WERI-Rb-1 (cell line): ENCODE measurements around the gene PTPRM.

Source experiments
- DNase-seq: peaks from one replicate; pipeline ENCODE4 v3.0.0-alpha.2; 2020
- H3K27ac ChIP-seq: fragments of 250-450 bp; sonication (Bioruptor Pico); 2 replicates; pipeline ENCODE4 v1.5.1; 2020; ENCODE audit warnings: mild to moderate bottlenecking, moderate library complexity
- H3K27me3 ChIP-seq: fragments of 250-450 bp; sonication (Bioruptor Pico); 2 replicates; pipeline ENCODE4 v1.5.1; 2021; ENCODE audit warnings: mild to moderate bottlenecking, low read depth, moderate library complexity; ENCODE audit not compliant: insufficient read depth, severe bottlenecking
- H3K36me3 ChIP-seq: fragments of 250-450 bp; sonication (Bioruptor Pico); 2 replicates; pipeline ENCODE4 v1.5.1; 2020; ENCODE audit warnings: mild to moderate bottlenecking, moderate library complexity
- H3K4me3 ChIP-seq: 2 replicates; pipeline ENCODE4 v1.5.1; 2011; ENCODE audit warnings: low read depth, mild to moderate bottlenecking, control low read depth, low read length
- H3K9me3 ChIP-seq: fragments of 250-450 bp; sonication (Bioruptor Pico); 2 replicates; pipeline ENCODE4 v1.5.1; 2021; ENCODE audit warnings: mild to moderate bottlenecking, moderate library complexity; ENCODE audit not compliant: severe bottlenecking
- TF ChIP-seq, protein P1 (sequence below): IDR thresholded peaks from 2 replicates; pipeline ENCODE4 v1.5.1; 2011; ENCODE audit warnings: low read depth, mild to moderate bottlenecking, control low read depth, inconsistent platforms, low read length

PTPRM gene

DNA sequence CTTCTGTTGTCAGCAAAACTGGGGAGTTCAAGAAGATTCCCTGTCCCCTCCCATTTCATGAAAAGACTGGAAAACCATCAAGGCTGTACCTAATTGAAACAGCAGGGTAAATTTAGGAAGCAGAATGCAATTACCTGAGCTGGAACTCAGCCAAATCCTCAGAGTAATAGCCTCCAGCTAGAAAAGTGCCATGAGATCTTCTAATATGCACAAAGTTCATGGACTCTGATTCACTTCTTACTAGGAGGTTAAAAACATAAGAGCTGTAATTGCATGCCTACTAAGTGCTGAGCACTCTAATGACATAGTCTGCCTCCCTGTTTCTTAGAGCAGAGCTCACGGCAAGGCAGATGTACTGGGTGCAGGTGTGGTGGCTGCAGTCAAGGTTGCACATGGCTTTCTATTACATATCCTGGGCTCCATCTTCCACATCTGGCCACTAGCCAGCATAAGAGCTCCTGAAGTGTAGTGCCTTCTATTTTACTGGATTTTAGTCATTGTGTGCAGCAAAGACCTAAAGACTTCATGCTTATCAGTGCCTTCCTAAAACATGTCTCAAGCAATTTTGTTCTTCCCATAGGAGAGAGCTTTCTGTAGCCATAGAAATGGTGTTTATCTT is 341.7 kb downstream of the PTPRM start:
- H3K9me3 ChIP-seq, result no peaks in the 10 kb centered on the region
- no peak overlapping the region for H3K27ac ChIP-seq
- DNase-seq, result no peak

DNA sequence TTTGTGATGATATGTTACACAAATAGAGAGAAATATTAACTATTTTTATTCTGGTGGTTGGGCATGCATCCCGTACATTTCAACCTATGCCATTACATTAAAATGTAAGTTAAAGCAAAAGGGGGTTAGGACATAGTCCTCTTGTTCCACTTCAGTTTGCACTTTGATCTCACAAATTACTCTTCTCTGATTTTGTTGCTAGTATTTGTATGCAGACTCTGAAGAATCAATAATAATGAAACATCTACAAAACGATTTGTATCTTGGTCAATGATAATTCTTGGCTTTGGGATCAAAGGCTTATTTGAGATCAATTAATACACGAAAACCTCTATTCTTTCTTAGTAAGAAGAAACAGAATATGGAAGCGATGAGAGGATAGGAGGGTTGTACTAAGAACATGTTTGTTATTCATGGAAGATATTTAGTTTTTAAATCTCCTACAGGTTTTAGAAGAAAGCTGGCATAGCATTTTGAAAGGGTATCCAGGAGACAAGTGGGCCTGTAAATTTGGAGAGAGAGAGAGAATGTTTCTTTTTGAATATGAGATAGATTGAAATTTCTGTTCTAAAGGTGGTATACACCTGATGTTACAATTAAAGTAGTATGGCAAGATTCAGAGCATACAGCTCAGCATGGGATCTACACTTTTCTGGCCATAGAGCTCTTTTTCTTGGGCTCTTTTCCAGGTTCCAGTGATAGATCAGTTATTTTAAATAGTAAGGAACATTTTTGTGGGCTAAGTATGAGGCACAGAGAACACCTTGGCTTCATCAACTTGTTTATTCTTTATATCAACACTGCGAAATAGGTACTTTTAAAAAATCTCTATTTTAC is 347.9 kb downstream of the PTPRM start:
- DNase-seq, result no peak
- Histone ChIP-seq H3K4me3 (no peak overlapping the region), H3K9me3 (no peaks in the 10 kb centered on the region), H3K27ac (no peak overlapping the region), H3K27me3 (no peaks in the 10 kb centered on the region), H3K36me3 (no peaks in the 10 kb centered on the region)
- TF ChIP-seq, protein P1, sequence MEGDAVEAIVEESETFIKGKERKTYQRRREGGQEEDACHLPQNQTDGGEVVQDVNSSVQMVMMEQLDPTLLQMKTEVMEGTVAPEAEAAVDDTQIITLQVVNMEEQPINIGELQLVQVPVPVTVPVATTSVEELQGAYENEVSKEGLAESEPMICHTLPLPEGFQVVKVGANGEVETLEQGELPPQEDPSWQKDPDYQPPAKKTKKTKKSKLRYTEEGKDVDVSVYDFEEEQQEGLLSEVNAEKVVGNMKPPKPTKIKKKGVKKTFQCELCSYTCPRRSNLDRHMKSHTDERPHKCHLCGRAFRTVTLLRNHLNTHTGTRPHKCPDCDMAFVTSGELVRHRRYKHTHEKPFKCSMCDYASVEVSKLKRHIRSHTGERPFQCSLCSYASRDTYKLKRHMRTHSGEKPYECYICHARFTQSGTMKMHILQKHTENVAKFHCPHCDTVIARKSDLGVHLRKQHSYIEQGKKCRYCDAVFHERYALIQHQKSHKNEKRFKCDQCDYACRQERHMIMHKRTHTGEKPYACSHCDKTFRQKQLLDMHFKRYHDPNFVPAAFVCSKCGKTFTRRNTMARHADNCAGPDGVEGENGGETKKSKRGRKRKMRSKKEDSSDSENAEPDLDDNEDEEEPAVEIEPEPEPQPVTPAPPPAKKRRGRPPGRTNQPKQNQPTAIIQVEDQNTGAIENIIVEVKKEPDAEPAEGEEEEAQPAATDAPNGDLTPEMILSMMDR, result no peak

More for the DNA sequence above, 341.7 kb downstream of the PTPRM start:
- H3K36me3 ChIP-seq, result no peaks in the 10 kb centered on the region
- H3K27me3 ChIP-seq, result no peaks in the 10 kb centered on the region
- H3K4me3 ChIP-seq, result no peak overlapping the region
- TF ChIP-seq, protein P1, result no peak

DNA sequence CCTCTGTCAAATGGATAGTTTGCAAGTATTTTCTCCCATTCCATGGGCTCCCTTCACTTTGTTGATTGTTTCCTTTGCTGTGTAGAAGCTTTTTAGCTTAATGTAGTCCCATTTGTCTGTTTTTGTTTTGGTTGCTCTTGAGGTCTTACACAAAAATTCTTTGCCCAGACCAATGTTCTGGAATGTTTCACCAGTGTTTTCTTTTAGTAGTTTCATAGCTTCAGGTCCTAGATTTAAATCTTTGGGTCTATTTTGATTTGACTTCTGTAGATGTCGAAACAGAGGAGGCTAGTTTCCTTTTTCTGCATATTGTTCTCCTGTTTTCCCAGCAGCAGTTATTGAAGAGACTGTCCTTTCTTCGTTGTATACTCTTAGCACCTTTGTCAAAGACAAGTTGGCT is 351.6 kb downstream of the PTPRM start:
- no peaks in the 10 kb centered on the region for H3K9me3 ChIP-seq
- no peak for DNase-seq

DNA sequence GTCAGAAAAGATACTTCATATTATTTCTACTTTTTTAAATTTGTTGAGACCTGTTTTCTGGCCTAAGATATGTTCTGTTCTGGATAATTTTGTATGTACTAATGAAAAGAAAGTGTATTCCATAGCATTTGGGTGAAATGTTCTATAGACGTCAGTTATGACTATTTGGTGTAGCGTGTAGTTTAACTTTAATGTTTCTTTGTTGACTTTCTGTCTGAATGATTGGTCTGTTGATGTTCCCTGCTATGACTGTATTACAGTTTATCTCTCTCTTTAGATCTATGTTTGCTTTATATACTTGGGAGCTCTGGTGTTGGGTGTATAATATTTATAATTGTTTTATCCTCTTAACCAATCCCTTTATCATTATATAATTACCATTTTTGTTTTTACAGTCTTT is 352.4 kb downstream of the PTPRM start:
- no peaks in the 10 kb centered on the region for H3K9me3 ChIP-seq
- H3K27me3 ChIP-seq, result no peaks in the 10 kb centered on the region
- TF ChIP-seq, protein P1, result no peak
- H3K27ac ChIP-seq, result no peak overlapping the region
- no peaks in the 10 kb centered on the region for H3K36me3 ChIP-seq
- H3K4me3 ChIP-seq, result no peak overlapping the region
- no peak for DNase-seq

More for the DNA sequence above, 351.6 kb downstream of the PTPRM start:
- Histone ChIP-seq H3K27me3 (no peaks in the 10 kb centered on the region), H3K36me3 (no peaks in the 10 kb centered on the region), H3K4me3 (no peak overlapping the region), H3K27ac (no peak overlapping the region)
- TF ChIP-seq, protein P1, result no peak

DNA sequence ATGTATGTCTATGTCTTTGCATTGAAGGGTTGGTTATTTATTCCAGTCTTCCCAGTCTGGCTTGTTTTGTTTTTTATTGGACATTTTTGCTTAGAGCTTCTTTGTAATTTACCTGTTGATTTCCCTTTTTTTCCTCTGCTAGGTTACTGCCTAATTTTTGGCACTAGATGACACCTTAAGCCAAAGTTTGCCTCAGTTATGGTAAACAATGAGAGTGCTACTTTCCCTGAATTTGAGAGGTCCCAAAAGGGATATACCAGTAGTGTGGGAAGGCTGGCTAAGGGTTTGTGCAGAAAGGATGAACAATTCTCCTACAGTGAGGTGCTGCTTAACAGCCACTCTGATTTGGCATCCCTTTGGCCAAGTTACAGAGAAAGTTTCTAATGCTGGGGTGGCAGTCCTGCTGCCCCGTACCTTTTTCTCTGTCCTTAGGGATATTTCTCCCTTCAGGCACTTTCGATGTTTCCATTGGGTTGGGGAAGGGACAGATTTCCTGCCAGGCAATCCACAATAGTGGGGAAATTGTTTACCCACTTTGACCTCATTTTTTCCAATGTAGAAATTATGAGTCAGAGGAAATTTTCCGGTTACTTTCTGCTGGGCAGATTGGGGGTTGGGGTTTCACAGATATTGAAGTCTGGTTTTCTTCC is 354.9 kb downstream of the PTPRM start:
- no peaks in the 10 kb centered on the region for H3K36me3 ChIP-seq
- H3K27me3 ChIP-seq, result no peaks in the 10 kb centered on the region
- TF ChIP-seq, protein P1, result no peak
- no peak overlapping the region for H3K27ac ChIP-seq
- no peaks in the 10 kb centered on the region for H3K9me3 ChIP-seq
- DNase-seq, result no peak
- no peak overlapping the region for H3K4me3 ChIP-seq
